Measurements from ENCODE around the gene EARS2.

DNA sequence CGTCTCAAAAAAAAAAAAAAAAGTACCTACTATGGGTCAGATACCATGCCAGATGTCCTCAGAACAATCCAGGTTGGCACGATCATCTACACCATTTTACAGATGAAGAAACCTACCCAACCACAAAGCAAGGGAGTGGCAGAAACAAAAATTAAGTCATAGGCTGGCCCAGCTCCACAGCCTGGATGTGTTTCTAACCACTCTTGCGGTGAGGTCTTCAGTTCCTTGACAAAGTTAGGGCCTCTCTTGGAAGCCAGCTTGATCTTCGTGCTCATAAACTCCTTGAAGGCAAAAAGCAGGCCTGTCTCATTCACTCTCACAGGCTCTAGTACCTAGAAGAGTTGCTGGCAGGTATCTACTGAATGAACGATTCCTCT lies 53.1 kb downstream of the EARS2 start:
- TF ChIP-seq RAD21 (IDR thresholded peaks at IDR 0.05; ENCODE audit: low read depth) (no peak), MAX (IDR thresholded peaks at IDR 0.05) (no peak), TAF1 (IDR thresholded peaks at IDR 0.05; ENCODE audit: low read depth) (no peak), CEBPB (IDR thresholded peaks at IDR 0.05) (no peak)

Measured in Ishikawa (cell line).